Liver (tissue), 9 donors: ENCODE data around the gene TM9SF1. TPM values are rescaled to one million over a fixed set of nuclear protein-coding genes. Genes with fewer than 3 reads are reported as not detected.

Experiments
- DNase-seq: peaks from one replicate; pipeline ENCODE4 v3.0.0-alpha.2; 2017; ENCODE audit warnings: low spot score
- H3K27ac ChIP-seq, 2 donors: one replicate each; pipeline ENCODE4 v1.7.0; 2013; ENCODE audit warnings: inconsistent platforms in 2 of 2, low read length in 2 of 2, control low read depth in 1 of 2, low read depth in 1 of 2, mild to moderate bottlenecking in 1 of 2
- H3K27me3 ChIP-seq, 4 donors: one replicate each; pipeline versions ENCODE4 v1.6.1 to v1.7.0; 2013; ENCODE audit warnings: low read length in 3 of 4, inconsistent platforms in 1 of 4, mild to moderate bottlenecking in 1 of 4, moderate library complexity in 1 of 4; ENCODE audit not compliant: control insufficient read depth in 4 of 4, insufficient read depth in 4 of 4
- H3K36me3 ChIP-seq, 4 donors: one replicate each; pipeline versions ENCODE4 v1.6.1 to v1.7.0; 2013; ENCODE audit warnings: low read length in 3 of 4, mild to moderate bottlenecking in 3 of 4, low read depth in 1 of 4, moderate library complexity in 1 of 4; ENCODE audit not compliant: control insufficient read depth in 4 of 4, insufficient read depth in 3 of 4
- H3K4me1 ChIP-seq, 4 donors: one replicate each; pipeline versions ENCODE4 v1.6.1 to v1.7.0; 2013; ENCODE audit warnings: low read length in 3 of 4, mild to moderate bottlenecking in 3 of 4, moderate library complexity in 1 of 4; ENCODE audit not compliant: control insufficient read depth in 4 of 4, insufficient read depth in 4 of 4
- H3K4me3 ChIP-seq, 3 donors: one replicate each; pipeline versions ENCODE4 v1.6.1 to v1.7.0; 2013; ENCODE audit warnings: low read length in 3 of 3, control low read depth in 1 of 3, low read depth in 1 of 3, mild to moderate bottlenecking in 1 of 3
- H3K9ac ChIP-seq, 2 donors: one replicate each; pipeline ENCODE4 v1.7.0; 2013; ENCODE audit warnings: low read length in 2 of 2, mild to moderate bottlenecking in 2 of 2, moderate library complexity in 2 of 2, control low read depth in 1 of 2, low read depth in 1 of 2
- H3K9me3 ChIP-seq, 4 donors: one replicate each; pipeline versions ENCODE4 v1.6.1 to v1.7.0; 2013; ENCODE audit warnings: low read length in 3 of 4; ENCODE audit not compliant: control insufficient read depth in 4 of 4
- EGR1 ChIP-seq, 2 donors: IDR thresholded peaks; 2 replicates each; pipeline ENCODE4 v1.6.1; 2016 to 2018; ENCODE audit warnings: antibody characterized with exemption in 2 of 2, low read depth in 2 of 2
- FOXA1 ChIP-seq: IDR thresholded peaks from 2 replicates; pipeline ENCODE4 v1.6.1; 2016; ENCODE audit warnings: antibody characterized with exemption
- FOXA2 ChIP-seq: IDR thresholded peaks from 2 replicates; pipeline ENCODE4 v1.6.1; 2016; ENCODE audit warnings: antibody characterized with exemption
- GABPA ChIP-seq, 2 donors: IDR thresholded peaks in 1 of 2; conservative IDR thresholded peaks in 1 of 2; 2 replicates each; pipeline ENCODE4 v1.6.1; 2016; ENCODE audit warnings: antibody characterized with exemption in 2 of 2, mild to moderate bottlenecking in 1 of 2, moderate library complexity in 1 of 2
- HNF4A ChIP-seq, 2 donors: conservative IDR thresholded peaks; 2 replicates each; pipeline ENCODE4 v1.6.1; 2016; ENCODE audit warnings: antibody characterized with exemption in 2 of 2, mild to moderate bottlenecking in 2 of 2
- HNF4G ChIP-seq: IDR thresholded peaks from 2 replicates; pipeline ENCODE4 v1.6.1; 2016; ENCODE audit warnings: antibody characterized with exemption
- JUND ChIP-seq, 2 donors: IDR thresholded peaks; 2 replicates each; pipeline ENCODE4 v1.6.1; 2016; ENCODE audit warnings: antibody characterized with exemption in 2 of 2
- NR2F2 ChIP-seq: IDR thresholded peaks from 2 replicates; pipeline ENCODE4 v1.6.1; 2016; ENCODE audit warnings: antibody characterized with exemption
- RAD21 ChIP-seq, 2 donors: IDR thresholded peaks; 2 replicates each; pipeline ENCODE4 v1.6.1; 2016; ENCODE audit warnings: antibody characterized with exemption in 2 of 2, mild to moderate bottlenecking in 2 of 2
- RXRA ChIP-seq, 2 donors: IDR thresholded peaks; 2 replicates each; pipeline ENCODE4 v1.6.1; 2017 to 2018; ENCODE audit warnings: antibody characterized with exemption in 2 of 2, mild to moderate bottlenecking in 1 of 2
- SP1 ChIP-seq: IDR thresholded peaks from 2 replicates; pipeline ENCODE4 v1.6.1; 2018; ENCODE audit warnings: antibody characterized with exemption, mild to moderate bottlenecking
- TAF1 ChIP-seq: conservative IDR thresholded peaks from 2 replicates; pipeline ENCODE4 v1.6.1; 2016; ENCODE audit warnings: antibody characterized with exemption, mild to moderate bottlenecking
- YY1 ChIP-seq: IDR thresholded peaks from 2 replicates; pipeline ENCODE4 v1.6.1; 2016; ENCODE audit warnings: antibody characterized with exemption, mild to moderate bottlenecking
- WGBS: extraction: QIAGEN DNeasy Blood & Tissue Kit; methylation state at CpG from one replicate; pipeline ENCODE4 v1.1.7; 2013; 5-methylcytosine and 5-hydroxymethylcytosine counted together
- polyA plus RNA-seq, 2 donors: library from polyadenylated mRNA; stranded (reverse) in 1 of 2; unstranded in 1 of 2; fragments of 200-250 nt in 1 of 2; fragments of >200 nt in 1 of 2; fragmentation: Nextera tagmentation in 1 of 2; extraction: Ambion mirVana in 1 of 2; gene quantifications; one replicate each; pipeline versions ENCODE4 v1.2.1 to v1.2.3, GENCODE V29; 2013 to 2015
- total RNA-seq, 2 donors: library from RNA; depleted of rRNA; stranded (reverse); fragments of >200 nt; gene quantifications; one replicate each; pipeline ENCODE4 v1.2.3, GENCODE V29; 2014
- TF ChIP-seq, protein P1 (sequence below): fragments of 150-350 bp; IDR thresholded peaks from 2 replicates; pipeline ENCODE4 v1.5.1; 2017; ENCODE audit warnings: improper control_type of control experiment, low read depth, low read length; ENCODE audit not compliant: missing input control
- TF ChIP-seq, protein P2 (sequence below): IDR thresholded peaks from 2 replicates; pipeline ENCODE4 v1.6.1; 2016; ENCODE audit warnings: antibody characterized with exemption
- TF ChIP-seq, protein P3 (sequence below): IDR thresholded peaks from 2 replicates; pipeline ENCODE4 v1.6.1; 2016; ENCODE audit warnings: antibody characterized with exemption
- TF ChIP-seq, protein P4 (sequence below): IDR thresholded peaks from 2 replicates; pipeline ENCODE4 v1.6.1; 2016; ENCODE audit warnings: antibody characterized with exemption
- TF ChIP-seq, protein P5 (sequence below): IDR thresholded peaks from 2 replicates; pipeline ENCODE4 v1.6.1; 2016; ENCODE audit warnings: antibody characterized with exemption, mild to moderate bottlenecking
- donor health status: healthy.
- donor health status: healthy.
- donor health status: healthy.
- donor health status: healthy.
- donor health status: healthy.

Gene TM9SF1
- total and polyA plus RNA-seq, 4 donors, result 27.5 to 76.2 (median 38.5) TPM

DNA sequence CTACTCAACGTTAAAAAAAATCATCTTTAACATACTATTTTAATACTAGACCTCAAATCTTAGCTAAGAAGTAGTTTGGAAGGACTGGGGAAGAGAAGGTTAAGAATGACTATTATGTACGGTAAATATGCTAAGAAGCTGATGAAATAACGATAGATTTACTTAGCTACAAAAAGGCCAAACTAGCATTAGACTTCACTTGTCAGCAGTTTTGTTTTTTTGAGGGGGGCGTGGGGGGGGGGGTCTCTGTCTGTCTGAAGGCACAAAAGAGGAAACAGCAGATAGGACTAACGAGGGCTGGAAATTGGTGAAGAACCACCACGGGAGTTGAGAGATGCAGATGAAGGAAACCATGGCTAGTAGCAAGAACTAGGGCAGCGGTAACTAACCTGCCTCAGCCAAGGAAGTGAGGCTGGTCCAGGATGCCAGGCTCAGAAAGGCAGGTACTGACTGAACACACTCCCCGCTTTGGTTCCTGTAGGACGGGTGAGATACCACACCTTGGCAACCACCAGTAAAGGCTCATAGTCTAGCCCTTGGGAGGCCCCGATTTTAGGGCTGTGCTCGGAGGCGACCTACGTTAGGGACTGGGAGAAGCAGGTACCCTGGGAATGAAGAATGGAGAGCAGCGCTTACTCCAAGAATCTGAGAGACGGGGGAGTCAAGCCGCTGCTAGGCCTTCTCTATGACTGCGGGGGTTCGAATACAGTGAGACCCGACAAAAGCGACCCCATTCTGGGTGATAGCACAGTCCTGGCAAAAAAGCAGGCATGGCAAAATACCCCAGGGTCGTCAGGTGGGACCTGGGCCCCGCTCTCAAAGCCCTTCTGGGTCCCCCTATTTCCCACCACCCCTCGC, 36.3 kb upstream of the TM9SF1 start (continued):
- TF ChIP-seq, protein P1, sequence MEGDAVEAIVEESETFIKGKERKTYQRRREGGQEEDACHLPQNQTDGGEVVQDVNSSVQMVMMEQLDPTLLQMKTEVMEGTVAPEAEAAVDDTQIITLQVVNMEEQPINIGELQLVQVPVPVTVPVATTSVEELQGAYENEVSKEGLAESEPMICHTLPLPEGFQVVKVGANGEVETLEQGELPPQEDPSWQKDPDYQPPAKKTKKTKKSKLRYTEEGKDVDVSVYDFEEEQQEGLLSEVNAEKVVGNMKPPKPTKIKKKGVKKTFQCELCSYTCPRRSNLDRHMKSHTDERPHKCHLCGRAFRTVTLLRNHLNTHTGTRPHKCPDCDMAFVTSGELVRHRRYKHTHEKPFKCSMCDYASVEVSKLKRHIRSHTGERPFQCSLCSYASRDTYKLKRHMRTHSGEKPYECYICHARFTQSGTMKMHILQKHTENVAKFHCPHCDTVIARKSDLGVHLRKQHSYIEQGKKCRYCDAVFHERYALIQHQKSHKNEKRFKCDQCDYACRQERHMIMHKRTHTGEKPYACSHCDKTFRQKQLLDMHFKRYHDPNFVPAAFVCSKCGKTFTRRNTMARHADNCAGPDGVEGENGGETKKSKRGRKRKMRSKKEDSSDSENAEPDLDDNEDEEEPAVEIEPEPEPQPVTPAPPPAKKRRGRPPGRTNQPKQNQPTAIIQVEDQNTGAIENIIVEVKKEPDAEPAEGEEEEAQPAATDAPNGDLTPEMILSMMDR, result no peak
- TF ChIP-seq TAF1, result no peak

DNA sequence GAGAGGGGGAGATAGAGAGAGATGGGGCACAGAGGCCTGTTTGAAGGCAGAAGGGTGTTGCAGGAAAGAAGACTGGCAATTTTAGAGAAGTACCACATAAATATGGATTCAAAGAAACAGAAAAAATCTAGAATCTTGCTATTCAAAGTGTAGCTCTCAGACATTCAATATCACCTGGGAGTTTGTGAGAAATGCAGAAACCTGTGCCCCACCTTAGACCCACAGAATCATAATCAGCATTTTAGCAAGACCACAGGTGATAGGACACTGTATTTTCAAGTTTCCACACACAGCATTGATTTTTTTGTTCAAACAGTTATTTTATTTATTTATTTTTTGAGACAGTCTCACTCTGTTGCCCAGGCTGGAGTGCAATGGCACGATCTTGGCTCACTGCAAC, 33.7 kb upstream of the TM9SF1 start:
- Histone ChIP-seq H3K4me1 (peaks cover 5 to 29% (median 23%) of the 10 kb centered on the region in 4 donors), H3K9ac (no peak overlapping the region), H3K9me3 (no peaks in the 10 kb centered on the region), H3K27ac (no peak overlapping the region), H3K4me3 (no peak overlapping the region), H3K36me3 (peaks cover 0 to 4% (median under 1%) of the 10 kb centered on the region in 4 donors), H3K27me3 (no peaks in the 10 kb centered on the region)
- no peak for DNase-seq
- 37% methylated on average over 1 of the region's 1 CpG for WGBS
- TF ChIP-seq RXRA (IDR thresholded peaks at IDR 0.05) (no peak), EGR1 (IDR thresholded peaks at IDR 0.05; ENCODE audit: low read depth in 2 of 2) (no peak), NR2F2 (no peak), YY1 (no peak), TAF1 (no peak), RAD21 (IDR thresholded peaks at IDR 0.05) (no peak)
- TF ChIP-seq, protein P2, sequence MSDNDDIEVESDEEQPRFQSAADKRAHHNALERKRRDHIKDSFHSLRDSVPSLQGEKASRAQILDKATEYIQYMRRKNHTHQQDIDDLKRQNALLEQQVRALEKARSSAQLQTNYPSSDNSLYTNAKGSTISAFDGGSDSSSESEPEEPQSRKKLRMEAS, result no peak

DNA sequence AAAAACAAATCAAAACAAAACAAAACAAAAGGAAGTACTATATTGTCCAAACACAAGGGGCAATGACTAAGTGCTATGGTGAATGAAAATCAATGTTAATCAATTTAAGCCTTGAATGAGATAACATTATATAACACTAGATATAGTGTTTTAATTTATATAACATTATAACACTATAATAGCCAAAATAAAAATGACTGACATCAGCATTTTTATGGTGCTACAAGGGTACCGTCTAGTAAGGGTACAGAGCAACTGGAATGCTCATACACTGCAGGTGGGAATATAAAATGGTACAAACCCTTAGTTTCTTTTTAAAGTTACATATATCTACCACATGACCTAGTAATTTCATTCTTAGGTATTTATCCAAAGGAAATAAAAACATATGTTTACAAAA, 31.2 kb upstream of the TM9SF1 start:
- no peak for DNase-seq
- H3K36me3 ChIP-seq, result peaks cover 0 to 4% (median 2%) of the 10 kb centered on the region in 4 donors
- no peak overlapping the region for H3K27ac ChIP-seq

More for the DNA sequence above, 31.2 kb upstream of the TM9SF1 start:
- peaks cover 4 to 15% (median 12%) of the 10 kb centered on the region in 4 donors for H3K4me1 ChIP-seq
- no peaks in the 10 kb centered on the region for H3K9me3 ChIP-seq
- WGBS, result 56% methylated on average over 1 of the region's 1 CpG
- no peaks in the 10 kb centered on the region for H3K27me3 ChIP-seq
- no peak overlapping the region for H3K9ac ChIP-seq
- TF ChIP-seq, protein P3, sequence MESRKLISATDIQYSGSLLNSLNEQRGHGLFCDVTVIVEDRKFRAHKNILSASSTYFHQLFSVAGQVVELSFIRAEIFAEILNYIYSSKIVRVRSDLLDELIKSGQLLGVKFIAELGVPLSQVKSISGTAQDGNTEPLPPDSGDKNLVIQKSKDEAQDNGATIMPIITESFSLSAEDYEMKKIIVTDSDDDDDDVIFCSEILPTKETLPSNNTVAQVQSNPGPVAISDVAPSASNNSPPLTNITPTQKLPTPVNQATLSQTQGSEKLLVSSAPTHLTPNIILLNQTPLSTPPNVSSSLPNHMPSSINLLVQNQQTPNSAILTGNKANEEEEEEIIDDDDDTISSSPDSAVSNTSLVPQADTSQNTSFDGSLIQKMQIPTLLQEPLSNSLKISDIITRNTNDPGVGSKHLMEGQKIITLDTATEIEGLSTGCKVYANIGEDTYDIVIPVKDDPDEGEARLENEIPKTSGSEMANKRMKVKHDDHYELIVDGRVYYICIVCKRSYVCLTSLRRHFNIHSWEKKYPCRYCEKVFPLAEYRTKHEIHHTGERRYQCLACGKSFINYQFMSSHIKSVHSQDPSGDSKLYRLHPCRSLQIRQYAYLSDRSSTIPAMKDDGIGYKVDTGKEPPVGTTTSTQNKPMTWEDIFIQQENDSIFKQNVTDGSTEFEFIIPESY, result no peak
- TF ChIP-seq HNF4A (conservative IDR thresholded peaks at IDR 0.05) (no peak), GABPA (IDR thresholded peaks at IDR 0.05 in 1 of 2, conservative IDR thresholded peaks at IDR 0.05 in 1 of 2) (no peak), FOXA1 (no peak), EGR1 (IDR thresholded peaks at IDR 0.05; ENCODE audit: low read depth in 2 of 2) (no peak), HNF4G (no peak), YY1 (no peak), FOXA2 (no peak), NR2F2 (no peak), SP1 (no peak), RXRA (IDR thresholded peaks at IDR 0.05) (no peak), RAD21 (IDR thresholded peaks at IDR 0.05) (no peak), TAF1 (no peak), JUND (IDR thresholded peaks at IDR 0.05) (no peak)
- TF ChIP-seq, protein P1, result no peak
- TF ChIP-seq, protein P4, sequence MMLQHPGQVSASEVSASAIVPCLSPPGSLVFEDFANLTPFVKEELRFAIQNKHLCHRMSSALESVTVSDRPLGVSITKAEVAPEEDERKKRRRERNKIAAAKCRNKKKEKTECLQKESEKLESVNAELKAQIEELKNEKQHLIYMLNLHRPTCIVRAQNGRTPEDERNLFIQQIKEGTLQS, result no peak
- TF ChIP-seq, protein P2, result no peak
- TF ChIP-seq, protein P5, sequence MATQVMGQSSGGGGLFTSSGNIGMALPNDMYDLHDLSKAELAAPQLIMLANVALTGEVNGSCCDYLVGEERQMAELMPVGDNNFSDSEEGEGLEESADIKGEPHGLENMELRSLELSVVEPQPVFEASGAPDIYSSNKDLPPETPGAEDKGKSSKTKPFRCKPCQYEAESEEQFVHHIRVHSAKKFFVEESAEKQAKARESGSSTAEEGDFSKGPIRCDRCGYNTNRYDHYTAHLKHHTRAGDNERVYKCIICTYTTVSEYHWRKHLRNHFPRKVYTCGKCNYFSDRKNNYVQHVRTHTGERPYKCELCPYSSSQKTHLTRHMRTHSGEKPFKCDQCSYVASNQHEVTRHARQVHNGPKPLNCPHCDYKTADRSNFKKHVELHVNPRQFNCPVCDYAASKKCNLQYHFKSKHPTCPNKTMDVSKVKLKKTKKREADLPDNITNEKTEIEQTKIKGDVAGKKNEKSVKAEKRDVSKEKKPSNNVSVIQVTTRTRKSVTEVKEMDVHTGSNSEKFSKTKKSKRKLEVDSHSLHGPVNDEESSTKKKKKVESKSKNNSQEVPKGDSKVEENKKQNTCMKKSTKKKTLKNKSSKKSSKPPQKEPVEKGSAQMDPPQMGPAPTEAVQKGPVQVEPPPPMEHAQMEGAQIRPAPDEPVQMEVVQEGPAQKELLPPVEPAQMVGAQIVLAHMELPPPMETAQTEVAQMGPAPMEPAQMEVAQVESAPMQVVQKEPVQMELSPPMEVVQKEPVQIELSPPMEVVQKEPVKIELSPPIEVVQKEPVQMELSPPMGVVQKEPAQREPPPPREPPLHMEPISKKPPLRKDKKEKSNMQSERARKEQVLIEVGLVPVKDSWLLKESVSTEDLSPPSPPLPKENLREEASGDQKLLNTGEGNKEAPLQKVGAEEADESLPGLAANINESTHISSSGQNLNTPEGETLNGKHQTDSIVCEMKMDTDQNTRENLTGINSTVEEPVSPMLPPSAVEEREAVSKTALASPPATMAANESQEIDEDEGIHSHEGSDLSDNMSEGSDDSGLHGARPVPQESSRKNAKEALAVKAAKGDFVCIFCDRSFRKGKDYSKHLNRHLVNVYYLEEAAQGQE, result no peak
- no peak overlapping the region for H3K4me3 ChIP-seq
